Measurements from ENCODE around the gene TMEM62.

DNA sequence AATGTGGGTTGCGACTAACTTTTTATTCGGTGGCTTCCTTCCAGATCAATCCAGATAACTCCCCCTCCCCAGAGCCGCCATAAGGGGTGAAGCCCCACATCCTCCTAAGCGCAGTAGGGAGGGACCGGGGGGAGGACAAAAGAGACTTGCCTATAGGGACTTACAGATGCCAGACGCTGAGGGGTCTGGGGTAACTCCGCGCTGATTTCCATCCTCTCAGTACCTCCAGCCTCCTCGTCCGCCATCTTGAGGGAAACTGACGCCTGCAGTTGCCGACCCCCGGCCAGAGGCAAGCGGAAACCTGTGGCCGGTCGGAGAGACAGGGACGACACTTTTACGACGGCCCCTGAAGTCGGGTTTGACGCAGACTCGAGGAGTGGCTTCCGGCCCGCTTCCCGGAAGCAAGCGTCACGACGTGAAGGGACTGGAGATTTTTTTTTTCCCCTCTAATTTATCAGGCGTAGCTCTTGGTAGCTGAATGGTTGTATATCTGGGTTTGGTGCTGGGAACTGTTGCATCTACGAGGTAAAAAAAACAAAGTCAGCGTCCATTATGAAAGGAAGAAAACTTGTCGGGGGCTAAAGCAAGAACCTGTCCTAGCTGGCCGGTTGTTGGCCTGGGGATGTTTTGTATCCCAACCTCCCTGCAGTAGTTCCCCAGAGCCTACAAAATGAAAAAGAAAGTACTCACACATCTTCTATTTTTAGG lies 27.5 kb upstream of the TMEM62 start, which contains the start of gene UBR1:
- TF ChIP-seq, protein P1, sequence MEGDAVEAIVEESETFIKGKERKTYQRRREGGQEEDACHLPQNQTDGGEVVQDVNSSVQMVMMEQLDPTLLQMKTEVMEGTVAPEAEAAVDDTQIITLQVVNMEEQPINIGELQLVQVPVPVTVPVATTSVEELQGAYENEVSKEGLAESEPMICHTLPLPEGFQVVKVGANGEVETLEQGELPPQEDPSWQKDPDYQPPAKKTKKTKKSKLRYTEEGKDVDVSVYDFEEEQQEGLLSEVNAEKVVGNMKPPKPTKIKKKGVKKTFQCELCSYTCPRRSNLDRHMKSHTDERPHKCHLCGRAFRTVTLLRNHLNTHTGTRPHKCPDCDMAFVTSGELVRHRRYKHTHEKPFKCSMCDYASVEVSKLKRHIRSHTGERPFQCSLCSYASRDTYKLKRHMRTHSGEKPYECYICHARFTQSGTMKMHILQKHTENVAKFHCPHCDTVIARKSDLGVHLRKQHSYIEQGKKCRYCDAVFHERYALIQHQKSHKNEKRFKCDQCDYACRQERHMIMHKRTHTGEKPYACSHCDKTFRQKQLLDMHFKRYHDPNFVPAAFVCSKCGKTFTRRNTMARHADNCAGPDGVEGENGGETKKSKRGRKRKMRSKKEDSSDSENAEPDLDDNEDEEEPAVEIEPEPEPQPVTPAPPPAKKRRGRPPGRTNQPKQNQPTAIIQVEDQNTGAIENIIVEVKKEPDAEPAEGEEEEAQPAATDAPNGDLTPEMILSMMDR (optimal IDR thresholded peaks at IDR 0.05 in 1 of 3, IDR thresholded peaks at IDR 0.05 in 1 of 3, conservative IDR thresholded peaks at IDR 0.05 in 1 of 3; ENCODE audit: extremely low read depth in 1 of 3, insufficient read depth in 2 of 3, low read length in 3 of 3) = no peak
- no peak for TF ChIP-seq EZH2 (IDR thresholded peaks at IDR 0.05; ENCODE audit: low read length)
